HG02623 (cell line): ENCODE measurements around the gene ZSCAN10.

Source experiments
- ATAC-seq: cut with Tn5 transposase; IDR thresholded peaks from one replicate; pipeline ENCODE4 v1.9.1; 2021; ENCODE audit warnings: moderate library complexity; ENCODE audit not compliant: unreplicated experiment

Gene ZSCAN10

DNA sequence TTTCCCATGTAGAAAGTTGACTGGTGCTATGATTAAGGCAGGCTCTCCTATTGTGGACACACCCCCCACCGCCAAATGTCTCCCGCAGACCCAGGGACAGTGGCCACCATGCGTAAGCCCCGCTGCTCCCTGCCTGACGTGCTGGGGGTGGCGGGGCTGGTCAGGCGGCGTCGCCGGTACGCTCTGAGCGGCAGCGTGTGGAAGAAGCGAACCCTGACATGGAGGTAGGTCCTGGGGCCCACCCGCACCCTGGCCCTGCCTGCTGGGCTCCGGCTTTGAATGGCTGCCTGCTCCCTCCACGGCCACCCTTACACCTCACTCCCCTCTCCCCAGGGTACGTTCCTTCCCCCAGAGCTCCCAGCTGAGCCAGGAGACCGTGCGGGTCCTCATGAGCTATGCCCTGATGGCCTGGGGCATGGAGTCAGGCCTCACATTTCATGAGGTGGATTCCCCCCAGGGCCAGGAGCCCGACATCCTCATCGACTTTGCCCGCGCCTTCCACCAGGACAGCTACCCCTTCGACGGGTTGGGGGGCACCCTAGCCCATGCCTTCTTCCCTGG, 49.1 kb downstream of the ZSCAN10 start:
- ATAC-seq = no peak

DNA sequence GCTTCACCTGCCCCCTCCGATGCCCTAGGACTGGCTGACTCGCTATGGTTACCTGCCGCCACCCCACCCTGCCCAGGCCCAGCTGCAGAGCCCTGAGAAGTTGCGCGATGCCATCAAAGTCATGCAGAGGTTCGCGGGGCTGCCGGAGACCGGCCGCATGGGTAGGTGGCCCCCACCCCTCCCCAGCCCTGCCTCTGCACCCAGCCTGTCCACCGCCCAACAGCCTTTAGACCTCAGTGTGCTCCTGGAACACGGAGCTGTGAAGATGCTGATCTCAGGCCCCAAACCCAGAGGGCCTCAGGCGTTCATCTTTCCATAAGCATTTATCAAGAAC, 51.7 kb downstream of the ZSCAN10 start:
- ATAC-seq = no peak

DNA sequence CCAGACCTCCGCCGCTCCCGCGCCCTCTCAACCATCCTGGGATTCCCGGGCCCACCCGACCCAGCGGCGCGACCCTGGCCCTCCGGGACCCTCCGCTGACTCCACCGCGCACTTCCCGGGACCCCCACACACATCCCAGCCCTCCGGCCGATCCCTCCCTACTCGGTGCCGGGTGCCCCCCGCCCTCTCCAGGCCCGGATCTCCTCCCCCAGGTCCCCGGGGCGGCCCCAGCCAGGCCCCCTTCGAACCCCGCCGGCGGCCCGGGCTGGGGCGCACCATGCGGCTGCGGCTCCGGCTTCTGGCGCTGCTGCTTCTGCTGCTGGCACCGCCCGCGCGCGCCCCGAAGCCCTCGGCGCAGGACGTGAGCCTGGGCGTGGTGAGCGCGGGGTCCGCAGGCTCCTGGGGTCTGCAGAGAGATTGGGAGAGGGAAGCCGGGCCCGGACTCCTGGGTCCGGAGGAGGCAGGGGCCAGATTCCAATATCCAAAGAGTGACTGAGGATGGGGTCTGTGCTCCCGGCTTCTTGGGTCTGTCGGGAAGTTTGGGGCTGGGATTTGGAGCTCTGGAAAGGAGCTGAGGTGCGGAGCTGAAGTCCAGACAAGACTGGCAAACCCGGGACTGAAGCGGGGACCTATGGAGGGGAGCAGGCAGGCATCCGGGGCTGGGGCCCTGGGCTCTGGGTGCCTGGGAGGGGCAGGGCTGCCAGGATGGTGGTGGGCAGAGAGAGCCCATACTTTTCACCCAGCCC, 52.3 kb downstream of the ZSCAN10 start:
- ATAC-seq = no peak

DNA sequence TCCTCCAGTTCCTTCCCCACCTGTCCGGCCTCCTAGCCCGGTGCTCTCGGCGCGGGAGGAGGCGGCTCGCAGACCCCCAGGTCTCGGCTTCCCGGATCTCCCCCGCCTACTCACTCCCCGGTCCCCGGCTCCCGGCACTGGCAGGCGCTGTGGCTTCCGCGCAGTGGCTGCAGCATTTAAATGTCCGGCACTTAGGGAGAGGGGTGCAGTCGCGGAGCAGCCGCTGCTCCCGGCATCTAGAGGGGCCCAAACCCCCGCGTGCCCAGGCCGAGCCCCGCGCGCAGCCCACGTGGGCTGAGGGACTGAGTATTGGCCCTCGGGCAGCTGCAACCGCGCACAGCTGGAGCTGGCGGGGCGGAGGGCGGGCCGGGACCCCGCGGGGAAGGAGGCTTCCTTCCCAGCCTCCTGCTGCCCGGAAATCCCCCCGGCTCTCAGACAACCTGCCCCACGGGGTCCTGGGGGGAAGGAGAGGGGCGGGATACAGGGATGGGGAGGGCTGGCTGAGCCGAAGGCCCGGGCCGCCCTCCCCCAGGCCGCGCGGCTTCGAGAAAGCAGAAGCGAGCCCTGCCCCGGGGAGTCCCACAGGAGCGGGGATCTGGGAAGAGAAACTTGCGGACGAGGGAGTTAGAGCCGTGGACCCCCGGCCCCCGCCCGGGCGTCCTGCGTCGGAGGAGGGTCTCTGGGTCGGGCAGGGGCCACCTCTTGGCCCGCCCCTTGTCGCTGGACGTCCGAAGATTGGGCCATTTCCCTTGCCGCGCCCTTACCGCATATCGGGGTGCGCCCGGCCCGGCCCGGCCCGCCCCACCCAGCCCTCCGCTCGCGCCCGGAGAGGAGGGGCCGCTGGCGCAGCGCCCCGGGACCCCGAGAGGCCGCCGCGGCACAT, 53.1 kb downstream of the ZSCAN10 start, which contains the start of gene MMP25:
MMP25 (plus strand) TSS at position 804 of the 883 bp plus-strand sequence. CDS start 357 bp downstream, outside the sequence.
- ATAC-seq = no peak

DNA sequence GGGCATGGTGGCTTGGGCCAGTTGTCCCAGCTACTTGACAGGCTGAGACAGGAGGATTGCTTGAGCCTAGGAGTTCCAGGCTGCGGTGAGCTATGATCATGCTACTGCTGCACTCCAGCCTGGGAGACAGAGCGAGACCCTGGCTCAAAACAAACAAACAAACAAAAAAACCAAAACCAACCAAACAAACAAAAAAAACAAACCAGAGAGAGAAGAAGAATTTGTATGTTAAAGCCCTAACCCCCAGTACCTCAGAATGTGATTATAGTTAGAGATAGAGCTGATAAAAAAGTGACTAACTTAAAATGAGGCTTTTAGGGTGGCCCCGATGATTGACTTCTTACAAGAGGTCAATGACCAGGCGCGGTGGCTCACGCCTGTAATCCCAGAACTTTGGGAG, 54.4 kb downstream of the ZSCAN10 start:
- no peak for ATAC-seq

DNA sequence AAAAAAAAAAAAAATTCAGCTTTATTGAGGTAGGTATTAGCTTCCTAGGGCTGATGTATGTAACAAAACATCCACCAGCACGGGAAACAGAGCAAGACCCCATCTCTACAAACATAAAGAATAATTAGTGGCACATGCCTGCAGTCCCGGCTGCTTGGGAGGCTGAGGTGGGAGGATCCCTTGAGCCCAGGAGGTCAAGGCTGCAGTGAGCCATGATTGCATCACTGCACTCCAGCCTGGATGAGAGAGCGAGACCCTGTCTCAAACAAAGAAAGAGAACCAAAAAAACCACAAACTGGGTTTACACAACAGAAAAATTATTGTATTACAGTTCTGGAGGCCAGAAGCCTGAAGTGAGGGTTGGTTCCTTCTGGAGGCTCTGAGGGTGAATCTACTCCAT, 56.7 kb downstream of the ZSCAN10 start:
- ATAC-seq = no peak

DNA sequence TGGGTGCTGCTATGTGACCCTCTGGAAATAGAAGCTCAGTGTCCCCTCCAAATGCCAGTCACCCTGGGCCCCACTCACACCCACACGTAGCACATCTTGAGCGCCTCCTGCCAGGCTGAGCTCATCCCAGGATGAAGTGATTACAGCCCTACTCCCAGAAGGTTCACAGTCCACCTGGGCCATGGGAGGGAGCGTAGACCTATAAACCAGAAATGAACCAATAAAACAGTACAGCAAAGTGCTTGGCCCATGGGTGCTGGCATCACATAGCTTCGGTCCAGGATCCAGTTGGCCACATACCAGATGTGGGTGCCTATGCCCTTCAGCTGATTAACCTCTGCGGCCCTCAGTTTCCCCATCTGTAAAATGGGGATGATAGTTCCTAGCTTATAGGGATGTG, 60.2 kb downstream of the ZSCAN10 start:
- no peak for ATAC-seq
